Body of pancreas (tissue), 4 donors: Measurements from ENCODE around the gene LYRM7. TPM values are rescaled to one million over a fixed set of nuclear protein-coding genes. Genes with fewer than 3 reads are reported as not detected.
"Not testable (repeated sequence)": the region's sequence is repeated elsewhere in the genome, so short reads cannot be mapped to it uniquely, and the experiment has no call there.

Experiments used
- ATAC-seq: fragments of 150-250 bp; one replicate; pipeline ENCODE4 v1.9.1; 2016
- DNase-seq, 4 donors: peaks; one replicate each; pipeline ENCODE4 v3.0.0-alpha.2; 2019
- H3K27ac ChIP-seq, 4 donors: fragments of 200-600 bp; sonication (generic); 1 replicate in 3 of 4; 2 replicates in 1 of 4; pipeline versions ENCODE4 v1.5.1 to v1.6.1; 2016 to 2019; ENCODE audit warnings: mild to moderate bottlenecking in 1 of 4, mixed read lengths in 1 of 4, moderate library complexity in 1 of 4
- H3K27me3 ChIP-seq, 2 donors: fragments of 200-600 bp; sonication (generic); one replicate each; pipeline ENCODE4 v1.6.0; 2016; ENCODE audit warnings: mild to moderate bottlenecking in 1 of 2
- H3K36me3 ChIP-seq, 2 donors: fragments of 200-600 bp; sonication (generic); replicated peaks in 1 of 2; 2 replicates each; pipeline ENCODE4 v1.5.1; 2016; ENCODE audit warnings: low read depth in 2 of 2; ENCODE audit not compliant: insufficient read depth in 1 of 2
- H3K4me1 ChIP-seq: fragments of 200-600 bp; sonication (generic); one replicate; pipeline ENCODE4 v1.6.0; 2016
- H3K4me3 ChIP-seq, 2 donors: fragments of 200-600 bp; sonication (generic); 1 replicate in 1 of 2; 2 replicates in 1 of 2; pipeline ENCODE4 v1.5.1; 2016 to 2019
- H3K9me3 ChIP-seq, 3 donors: fragments of 200-600 bp; sonication (generic); 1 replicate in 2 of 3; 2 replicates in 1 of 3; pipeline ENCODE4 v1.5.1; 2016
- CTCF ChIP-seq, 7 experiments: fragments of 450-650 bp in 4 of 7; fragments of 200-600 bp in 3 of 7; sonication (generic) in 3 of 7; IDR thresholded peaks; one replicate each; pipeline ENCODE4 v1.5.1; 2016 to 2019; ENCODE audit warnings: antibody characterized with exemption in 7 of 7
- POLR2A ChIP-seq, 3 donors: fragments of 450-650 bp; IDR thresholded peaks; one replicate each; pipeline ENCODE4 v1.6.1; 2016; ENCODE audit warnings: antibody characterized with exemption in 3 of 3, mild to moderate bottlenecking in 2 of 3
- WGBS, 2 donors: methylation state at CpG; one replicate each; pipeline ENCODE4 v1.1.5; 2017; 5-methylcytosine and 5-hydroxymethylcytosine counted together
- intact Hi-C: fragments of 100-400 bp; cut with DNase I; formaldehyde crosslinking; loops from one replicate; pipeline ENCODE4 v1.15.1; 2023
- total RNA-seq, 2 donors: library from RNA; depleted of rRNA; stranded (reverse); fragments of >200 nt; gene quantifications; one replicate each; pipeline ENCODE4 v1.1.0, GENCODE V29; 2016

The LYRM7 gene
- total RNA-seq, result 1 to 10 TPM; 3.4 to 3.6 TPM

GRCh38 chr5:131170540-131171275 is at the start of gene LYRM7:
Gene LYRM7, plus strand, starts transcription at chr5:131170944. Its CDS starts 77 bp downstream, at chr5:131171021.
- intact Hi-C loops, result loop anchor here (10.0 kb wide), 1 partner anchor 84 kb away; no protein-coding TSS in a partner anchor
- H3K27ac ChIP-seq, result peak within 1 kb of the TSS; percentile 63 to 76 (median 72)
- H3K4me3 ChIP-seq, result peak within 1 kb of the TSS; percentile 17 to 32
- DNase-seq (peak; percentile 97 to 99 (median 98)), ATAC-seq (peak; percentile 98)
- peak in 2 of 3 donors; percentile 73 to 78 for TF ChIP-seq POLR2A (IDR thresholded peaks at IDR 0.05)
- peak in 2 of 7 experiments; percentile 16 to 26 for TF ChIP-seq CTCF (IDR thresholded peaks at IDR 0.05)
- WGBS, 2 donors, result 0 to 1% methylated on average over 40 to 42 of the region's 42 CpGs
- H3K27me3 ChIP-seq, result no peaks in the 10 kb centered on the region
- H3K36me3 ChIP-seq, result no peaks in the 10 kb centered on the region
- peaks cover 14% of the 10 kb centered on the region for H3K4me1 ChIP-seq
- H3K9me3 ChIP-seq, result no peaks in the 10 kb centered on the region

- 90 to 96% methylated on average over 2 of the region's 2 CpGs for WGBS, 2 donors
- intact Hi-C loops, H3K4me1 ChIP-seq, H3K27me3 ChIP-seq, DNase-seq, ATAC-seq, H3K27ac ChIP-seq, H3K36me3 ChIP-seq, H3K4me3 ChIP-seq: not testable (repeated sequence)
- peaks cover 0 to 14% (median 0%) of the 10 kb centered on the region in 3 donors for H3K9me3 ChIP-seq
Measured at GRCh38 chr5:131127244-131127643, 43.5 kb upstream of the LYRM7 start.

GRCh38 chr5:131129306-131129705 is 41.4 kb upstream of the LYRM7 start:
- no peak for DNase-seq
- Histone ChIP-seq H3K36me3 (no peaks in the 10 kb centered on the region), H3K9me3 (peaks cover 0 to 7% (median 0%) of the 10 kb centered on the region in 3 donors), H3K4me3 (no peak overlapping the region), H3K27me3 (no peaks in the 10 kb centered on the region), H3K4me1 (no peaks in the 10 kb centered on the region), H3K27ac (no peak overlapping the region)
- no peak for TF ChIP-seq CTCF (IDR thresholded peaks at IDR 0.05)
- TF ChIP-seq POLR2A (IDR thresholded peaks at IDR 0.05), result no peak
- ATAC-seq, result no peak
- WGBS, 2 donors, result 72 to 79% methylated on average over 4 of the region's 4 CpGs
- intact Hi-C loops, result no loop called here

GRCh38 chr5:131133091-131133490 is 37.7 kb upstream of the LYRM7 start:
- H3K4me1 ChIP-seq, DNase-seq, intact Hi-C loops, H3K27me3 ChIP-seq, ATAC-seq, H3K27ac ChIP-seq, H3K36me3 ChIP-seq, H3K9me3 ChIP-seq, H3K4me3 ChIP-seq: not testable (repeated sequence)
- WGBS, 2 donors, result 87 to 100% methylated on average over 1 to 2 of the region's 2 CpGs

- 72 to 92% methylated on average over 5 of the region's 5 CpGs for WGBS, 2 donors
- H3K27me3 ChIP-seq, H3K4me3 ChIP-seq, ATAC-seq, intact Hi-C loops, H3K4me1 ChIP-seq, H3K9me3 ChIP-seq, H3K27ac ChIP-seq, DNase-seq, H3K36me3 ChIP-seq: not testable (repeated sequence)
Measured at GRCh38 chr5:131138406-131138805, 32.3 kb upstream of the LYRM7 start.

- H3K27me3 ChIP-seq, result no peaks in the 10 kb centered on the region
- DNase-seq (no peak), ATAC-seq (no peak)
- no peak overlapping the region for H3K27ac ChIP-seq
- no peak for TF ChIP-seq CTCF (IDR thresholded peaks at IDR 0.05)
- no peak for TF ChIP-seq POLR2A (IDR thresholded peaks at IDR 0.05)
- H3K4me3 ChIP-seq, result no peak overlapping the region
- no peaks in the 10 kb centered on the region for H3K9me3 ChIP-seq
- H3K4me1 ChIP-seq, result no peaks in the 10 kb centered on the region
- intact Hi-C loops, result no loop called here
- no peaks in the 10 kb centered on the region for H3K36me3 ChIP-seq
- 86% methylated on average over 2 of the region's 2 CpGs for WGBS, 2 donors
Measured at GRCh38 chr5:131139321-131139720, 31.4 kb upstream of the LYRM7 start.
